ENCODE data around the gene ADAMTS9. TPM values are rescaled to one million over a fixed set of nuclear protein-coding genes. Genes with fewer than 3 reads are reported as not detected.

ADAMTS9 gene
- polyA plus RNA-seq, 1 experiment: 0.16 TPM

DNA sequence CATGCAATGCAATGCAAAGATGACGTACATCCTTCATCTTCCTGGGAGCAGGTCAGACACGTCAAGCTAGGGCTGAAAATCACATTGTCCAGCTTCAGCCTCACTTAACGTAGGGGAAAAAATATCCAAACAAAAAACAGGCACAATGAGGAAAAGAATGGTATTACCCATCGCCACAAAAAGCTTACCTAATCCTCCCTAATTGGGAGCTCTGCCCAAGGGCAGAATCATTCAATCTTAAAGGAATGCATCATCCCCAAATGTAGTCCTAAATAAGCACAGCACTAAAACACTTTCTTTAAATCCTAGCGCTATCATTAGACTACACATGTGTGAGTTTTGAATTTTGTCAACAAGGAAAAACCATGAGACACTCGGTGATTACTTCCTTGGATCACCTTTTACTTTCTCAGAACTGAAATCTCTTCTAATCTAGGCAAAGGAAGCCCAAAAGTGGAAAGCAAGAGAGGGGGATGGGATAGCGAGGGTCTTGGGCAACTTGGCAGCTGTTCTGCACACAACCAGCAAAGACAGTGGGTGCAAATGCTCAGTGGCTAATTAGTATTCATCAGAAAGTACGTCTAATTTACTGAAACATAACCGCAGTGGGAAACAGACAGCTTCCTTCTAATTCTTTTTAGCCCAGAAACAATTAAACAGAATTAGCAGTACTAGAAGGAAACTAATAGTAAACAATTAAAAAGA, 87.4 kb downstream of the ADAMTS9 start:
- Histone ChIP-seq H3K36me3 (ENCODE audit: control insufficient read depth, insufficient read depth, low read length) (no peaks in the 10 kb centered on the region), H3K27me3 (ENCODE audit: control insufficient read depth, insufficient read depth, low read length) (no peaks in the 10 kb centered on the region), H3K4me3 (ENCODE audit: low read depth, low read length) (no peak overlapping the region)
- ChIA-PET CTCF (no interaction called here), POLR2A (no interaction called here)
- TF ChIP-seq, protein P1, sequence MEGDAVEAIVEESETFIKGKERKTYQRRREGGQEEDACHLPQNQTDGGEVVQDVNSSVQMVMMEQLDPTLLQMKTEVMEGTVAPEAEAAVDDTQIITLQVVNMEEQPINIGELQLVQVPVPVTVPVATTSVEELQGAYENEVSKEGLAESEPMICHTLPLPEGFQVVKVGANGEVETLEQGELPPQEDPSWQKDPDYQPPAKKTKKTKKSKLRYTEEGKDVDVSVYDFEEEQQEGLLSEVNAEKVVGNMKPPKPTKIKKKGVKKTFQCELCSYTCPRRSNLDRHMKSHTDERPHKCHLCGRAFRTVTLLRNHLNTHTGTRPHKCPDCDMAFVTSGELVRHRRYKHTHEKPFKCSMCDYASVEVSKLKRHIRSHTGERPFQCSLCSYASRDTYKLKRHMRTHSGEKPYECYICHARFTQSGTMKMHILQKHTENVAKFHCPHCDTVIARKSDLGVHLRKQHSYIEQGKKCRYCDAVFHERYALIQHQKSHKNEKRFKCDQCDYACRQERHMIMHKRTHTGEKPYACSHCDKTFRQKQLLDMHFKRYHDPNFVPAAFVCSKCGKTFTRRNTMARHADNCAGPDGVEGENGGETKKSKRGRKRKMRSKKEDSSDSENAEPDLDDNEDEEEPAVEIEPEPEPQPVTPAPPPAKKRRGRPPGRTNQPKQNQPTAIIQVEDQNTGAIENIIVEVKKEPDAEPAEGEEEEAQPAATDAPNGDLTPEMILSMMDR (IDR thresholded peaks at IDR 0.05; ENCODE audit: insufficient read depth, low read depth, low read length): no peak
- no peak for DNase-seq (ENCODE audit: low read depth)

DNA sequence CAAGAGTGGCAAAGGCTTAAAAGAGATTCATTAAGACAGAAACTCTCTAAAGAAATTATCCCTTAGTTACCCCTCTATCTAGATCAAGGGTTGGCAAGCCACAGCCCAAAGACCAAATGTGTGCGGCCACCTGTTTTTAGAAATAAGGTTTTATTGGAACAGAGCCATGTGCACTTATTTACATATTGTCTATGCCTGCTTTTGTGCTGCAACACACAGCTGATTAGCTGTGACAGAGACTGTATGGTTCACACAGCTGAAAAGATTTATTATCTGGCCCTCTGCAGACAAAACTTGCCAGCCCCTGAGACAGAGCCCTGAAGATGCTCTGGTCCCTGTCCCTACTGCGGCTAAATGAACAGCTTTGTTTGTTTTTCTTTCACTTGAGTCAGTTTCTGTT, 88.1 kb downstream of the ADAMTS9 start:
- ChIA-PET CTCF (no interaction called here), POLR2A (no interaction called here)
- TF ChIP-seq, protein P1 (IDR thresholded peaks at IDR 0.05; ENCODE audit: insufficient read depth, low read depth, low read length): no peak
- DNase-seq (ENCODE audit: low read depth): no peak
- no peaks in the 10 kb centered on the region for H3K36me3 ChIP-seq (ENCODE audit: control insufficient read depth, insufficient read depth, low read length)
- no peak overlapping the region for H3K4me3 ChIP-seq (ENCODE audit: low read depth, low read length)
- H3K27me3 ChIP-seq (ENCODE audit: control insufficient read depth, insufficient read depth, low read length): no peaks in the 10 kb centered on the region

DNA sequence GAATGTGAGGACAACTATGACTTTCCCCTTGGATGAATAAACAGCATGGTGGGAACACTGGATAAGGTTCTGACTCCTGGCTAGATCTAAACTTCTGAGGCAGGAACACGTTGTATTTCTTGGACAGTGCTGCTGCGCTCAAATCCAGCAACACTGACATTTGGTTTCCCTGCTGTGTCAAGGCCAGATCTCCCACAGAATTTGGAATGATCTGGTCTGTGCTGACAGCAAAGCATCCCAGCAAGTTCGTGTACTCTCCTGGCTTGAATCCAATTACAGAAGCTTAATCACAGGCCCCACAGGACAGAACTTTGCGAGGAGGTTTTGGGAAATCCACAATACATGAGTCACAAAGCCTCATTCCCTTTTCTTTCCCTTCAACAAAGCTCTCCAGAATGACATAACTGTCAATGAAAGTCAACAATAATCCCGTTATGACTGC, 92.5 kb downstream of the ADAMTS9 start:
- H3K36me3 ChIP-seq (ENCODE audit: control insufficient read depth, insufficient read depth, low read length): no peaks in the 10 kb centered on the region
- TF ChIP-seq, protein P1 (IDR thresholded peaks at IDR 0.05; ENCODE audit: insufficient read depth, low read depth, low read length): no peak
- ChIA-PET POLR2A (no interaction called here), CTCF (no interaction called here)
- H3K4me3 ChIP-seq (ENCODE audit: low read depth, low read length): no peak overlapping the region
- H3K27me3 ChIP-seq (ENCODE audit: control insufficient read depth, insufficient read depth, low read length): no peaks in the 10 kb centered on the region
- DNase-seq (ENCODE audit: low read depth): no peak

DNA sequence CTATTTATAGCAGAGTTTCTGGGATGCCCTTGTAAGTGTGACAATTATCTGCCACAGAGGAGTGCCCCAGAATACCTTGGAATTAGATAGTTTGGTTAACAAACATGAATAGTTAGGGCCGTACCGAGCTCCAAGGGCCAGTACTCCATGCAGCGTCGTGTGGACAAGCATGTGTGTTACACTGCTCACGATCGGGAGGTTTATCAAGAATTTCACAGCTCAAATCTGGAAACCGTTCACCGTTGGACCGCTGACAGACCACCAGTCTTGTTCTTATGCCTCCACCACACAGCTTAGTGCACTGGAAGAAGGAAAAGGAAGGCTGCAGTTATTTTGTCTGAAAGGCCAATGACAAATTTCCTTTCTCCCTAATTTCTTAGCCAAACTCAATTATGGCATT, 93.7 kb downstream of the ADAMTS9 start:
- Histone ChIP-seq H3K4me3 (ENCODE audit: low read depth, low read length) (no peak overlapping the region), H3K36me3 (ENCODE audit: control insufficient read depth, insufficient read depth, low read length) (no peaks in the 10 kb centered on the region), H3K27me3 (ENCODE audit: control insufficient read depth, insufficient read depth, low read length) (no peaks in the 10 kb centered on the region)
- TF ChIP-seq, protein P1 (IDR thresholded peaks at IDR 0.05; ENCODE audit: insufficient read depth, low read depth, low read length): no peak
- no peak for DNase-seq (ENCODE audit: low read depth)
- ChIA-PET CTCF (interaction anchor here (1.4 kb wide), 1 partner anchor 61 kb away, joined by 3 read pairs; no protein-coding TSS in a partner anchor), POLR2A (no interaction called here)

DNA sequence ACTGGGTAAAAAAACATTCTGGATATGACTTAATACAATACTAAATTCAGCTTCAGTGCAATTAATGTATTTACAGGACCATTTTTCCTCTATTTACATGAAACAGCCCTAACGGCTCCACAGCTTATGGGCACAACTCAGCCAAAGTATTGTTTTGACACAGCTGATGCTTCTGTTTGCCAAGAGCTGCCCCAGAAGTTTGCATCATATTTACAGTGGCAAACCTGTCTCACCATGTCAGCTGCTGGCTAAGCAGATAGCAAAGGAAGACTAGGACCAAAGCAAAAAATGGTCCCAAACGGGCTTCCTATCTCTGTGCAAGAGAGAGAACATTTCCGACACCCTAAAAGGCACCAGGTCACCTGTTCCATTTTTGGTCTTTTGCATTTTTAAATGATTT, 94.5 kb downstream of the ADAMTS9 start:
- H3K27me3 ChIP-seq (ENCODE audit: control insufficient read depth, insufficient read depth, low read length): no peaks in the 10 kb centered on the region
- no peak for DNase-seq (ENCODE audit: low read depth)
- H3K4me3 ChIP-seq (ENCODE audit: low read depth, low read length): no peak overlapping the region
- TF ChIP-seq, protein P1 (IDR thresholded peaks at IDR 0.05; ENCODE audit: insufficient read depth, low read depth, low read length): no peak
- POLR2A ChIA-PET: no interaction called here
- CTCF ChIA-PET: interaction anchor here (1.4 kb wide), 1 partner anchor 60 kb away, joined by 3 read pairs; no protein-coding TSS in a partner anchor
- no peaks in the 10 kb centered on the region for H3K36me3 ChIP-seq (ENCODE audit: control insufficient read depth, insufficient read depth, low read length)

All from BJ (cell line).